Stimulated activated CD4-positive, alpha-beta T cell treated with anti-CD3 and anti-CD28 coated beads, Interleukin-12 subunit alpha, Interleukin-12 subunit beta, amount 100 ng/mL, for 48 hours (primary cell): ENCODE measurements around the gene RASA3.
"Not testable (repeated sequence)": the region's sequence is repeated elsewhere in the genome, so short reads cannot be mapped to it uniquely, and the experiment has no call there.

Experiments
- DNase-seq, 3 donors: peaks; one replicate each; pipeline ENCODE4 v3.0.0-alpha.2; 2020; ENCODE audit warnings: low read depth in 2 of 3, low spot score in 1 of 3

RASA3 gene

DNA sequence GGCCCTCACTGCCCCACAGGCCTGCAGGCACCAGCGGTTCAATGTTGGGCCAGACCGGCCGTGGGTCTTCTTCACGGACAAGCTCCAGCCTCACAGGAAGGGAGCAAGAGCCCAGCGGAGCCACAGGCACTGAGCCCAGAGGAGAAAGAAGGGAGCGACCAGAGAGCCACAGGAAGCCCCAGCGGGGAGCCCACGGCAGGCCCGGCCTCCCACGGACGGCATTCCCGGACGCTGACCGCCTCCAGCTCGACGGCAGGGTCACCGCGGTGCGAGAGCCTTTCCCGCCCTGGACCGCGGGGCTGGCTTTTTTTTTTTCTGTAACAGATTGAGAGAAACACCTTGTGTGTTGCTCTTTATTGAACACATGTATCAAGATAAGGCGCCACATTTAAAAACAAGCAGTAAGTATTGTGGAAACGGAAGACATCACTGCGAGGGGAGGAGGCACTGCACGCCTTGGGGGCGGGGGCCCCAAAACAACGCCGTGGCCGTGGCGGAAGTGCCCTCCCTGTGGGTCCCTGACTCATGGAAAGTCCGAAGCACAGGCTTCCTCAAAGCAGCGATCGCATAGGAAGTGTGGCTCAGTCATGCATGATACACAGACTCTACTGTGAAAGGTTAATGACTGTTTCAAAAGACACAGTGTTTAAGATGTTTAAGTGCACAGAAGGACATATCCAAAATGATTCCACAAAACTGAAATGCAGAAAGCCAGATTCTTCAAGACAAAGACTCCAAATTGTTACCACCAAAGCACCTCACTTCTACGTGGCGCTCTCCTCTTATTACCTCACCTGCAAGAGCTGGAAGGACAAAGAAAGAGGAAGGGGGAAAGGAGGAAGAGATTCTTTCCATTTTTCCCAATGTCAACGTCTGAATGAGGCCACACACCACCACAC, 3.5 kb downstream of the RASA3 start:
- DNase-seq = peak; percentile 79 to 87 (median 86)

GRCh38 chr13:114128348-114128623, 4.1 kb downstream of the RASA3 start:
- no peak for DNase-seq

- DNase-seq = no peak
Observed at GRCh38 chr13:114127473-114128347, 4.7 kb downstream of the RASA3 start.

DNA sequence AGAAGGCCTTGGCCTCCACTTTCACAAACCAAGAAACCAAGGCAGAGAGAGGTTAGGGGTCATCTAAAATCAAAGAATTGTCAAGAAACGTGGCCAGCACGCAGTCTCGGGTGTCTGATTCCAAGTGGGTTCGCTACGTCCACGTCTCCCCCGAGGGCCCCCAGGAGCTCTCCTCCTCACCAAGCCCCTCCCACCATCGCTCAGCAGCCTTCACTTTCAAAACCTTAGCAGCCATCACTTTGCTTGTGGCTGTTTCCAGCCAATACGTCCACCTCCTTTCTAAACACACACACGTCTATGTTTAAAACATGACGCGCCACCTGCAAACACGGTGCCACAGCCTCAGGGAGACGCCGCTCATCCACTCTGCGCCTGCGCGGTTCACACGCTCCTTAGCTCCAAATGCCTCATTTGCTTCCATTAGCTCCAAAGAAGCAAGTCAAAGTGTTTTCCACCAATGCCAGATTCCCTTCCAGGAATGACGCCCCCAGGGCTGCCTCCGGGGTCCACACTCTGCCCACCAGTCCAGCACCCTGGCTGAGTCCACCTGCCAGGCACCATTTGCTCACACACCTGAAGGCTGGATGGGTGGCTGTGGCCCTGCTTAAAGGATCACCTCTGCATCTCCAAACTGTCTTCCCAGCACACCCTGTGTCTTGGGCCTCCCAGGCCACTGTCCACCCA, 5.5 kb downstream of the RASA3 start:
- DNase-seq = no peak

- not testable (repeated sequence) for DNase-seq
Observed at GRCh38 chr13:114126086-114126485, 6.3 kb downstream of the RASA3 start.

GRCh38 chr13:114125589-114125988, 6.8 kb downstream of the RASA3 start:
- DNase-seq = no peak

- DNase-seq = peak; percentile 55 to 72 (median 72)
Observed at GRCh38 chr13:114124921-114125320, 7.5 kb downstream of the RASA3 start.

GRCh38 chr13:114124431-114124830, 8.0 kb downstream of the RASA3 start:
- no peak for DNase-seq

DNA sequence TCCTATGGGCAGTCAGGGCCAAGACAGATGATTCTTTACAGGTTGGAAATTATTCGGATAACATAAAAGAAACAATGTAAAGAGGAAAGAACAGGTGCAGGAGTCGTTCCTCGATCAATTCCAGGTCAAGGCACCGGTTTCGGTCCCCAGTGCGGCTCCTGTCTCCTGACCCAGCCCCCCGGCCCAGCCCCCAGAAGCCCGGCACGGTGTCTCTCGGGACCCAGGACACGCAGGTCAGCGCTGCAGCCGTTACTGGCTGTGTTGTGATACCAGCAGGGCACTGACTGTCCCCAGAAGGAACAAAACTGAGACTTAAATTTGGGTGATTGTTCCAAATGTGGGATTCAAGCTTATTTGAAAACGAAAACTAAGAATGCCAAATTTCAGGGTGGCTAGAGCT, 8.5 kb downstream of the RASA3 start:
- DNase-seq = no peak

DNA sequence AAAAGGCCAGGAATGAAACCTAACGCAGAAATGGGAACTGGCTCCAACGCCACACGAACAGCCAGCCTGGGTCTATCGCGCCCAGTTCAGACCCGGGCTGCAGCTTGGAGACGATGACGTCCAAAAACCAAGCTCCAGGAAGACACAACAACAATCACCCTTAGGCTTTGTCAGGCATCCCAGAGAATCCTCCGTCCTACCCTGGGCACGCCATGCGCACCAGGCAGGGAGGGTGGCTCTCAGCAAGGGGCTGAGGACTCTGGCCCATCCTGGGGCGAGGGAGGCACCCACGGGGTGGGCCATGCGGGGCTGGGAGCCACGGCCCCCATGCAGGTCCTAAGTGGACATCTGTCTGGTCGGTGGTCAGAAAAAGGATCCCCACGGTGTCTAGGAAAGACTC, 9.0 kb downstream of the RASA3 start:
- no peak for DNase-seq

- DNase-seq = no peak
Observed at GRCh38 chr13:114122591-114123211, 9.7 kb downstream of the RASA3 start.

DNA sequence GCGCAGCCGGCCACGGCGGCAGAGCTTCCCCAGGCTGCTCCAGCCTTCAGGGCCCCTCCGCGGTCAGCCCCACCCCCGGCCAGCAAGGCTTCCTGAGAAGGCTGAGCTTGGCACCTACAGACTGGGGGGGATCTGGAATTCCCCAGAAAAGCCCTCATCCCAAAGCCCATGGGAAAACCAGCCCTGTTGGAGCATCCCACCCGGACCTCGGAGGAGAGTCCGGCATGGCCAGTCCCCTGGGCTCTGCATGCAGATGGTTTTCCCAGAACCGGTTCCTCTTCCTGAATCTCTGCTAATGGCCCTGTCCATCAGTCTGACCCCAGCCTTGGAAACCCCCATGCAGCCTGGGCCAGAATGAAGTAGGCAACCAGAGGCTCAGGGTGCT, 10.3 kb downstream of the RASA3 start:
- DNase-seq = no peak

DNA sequence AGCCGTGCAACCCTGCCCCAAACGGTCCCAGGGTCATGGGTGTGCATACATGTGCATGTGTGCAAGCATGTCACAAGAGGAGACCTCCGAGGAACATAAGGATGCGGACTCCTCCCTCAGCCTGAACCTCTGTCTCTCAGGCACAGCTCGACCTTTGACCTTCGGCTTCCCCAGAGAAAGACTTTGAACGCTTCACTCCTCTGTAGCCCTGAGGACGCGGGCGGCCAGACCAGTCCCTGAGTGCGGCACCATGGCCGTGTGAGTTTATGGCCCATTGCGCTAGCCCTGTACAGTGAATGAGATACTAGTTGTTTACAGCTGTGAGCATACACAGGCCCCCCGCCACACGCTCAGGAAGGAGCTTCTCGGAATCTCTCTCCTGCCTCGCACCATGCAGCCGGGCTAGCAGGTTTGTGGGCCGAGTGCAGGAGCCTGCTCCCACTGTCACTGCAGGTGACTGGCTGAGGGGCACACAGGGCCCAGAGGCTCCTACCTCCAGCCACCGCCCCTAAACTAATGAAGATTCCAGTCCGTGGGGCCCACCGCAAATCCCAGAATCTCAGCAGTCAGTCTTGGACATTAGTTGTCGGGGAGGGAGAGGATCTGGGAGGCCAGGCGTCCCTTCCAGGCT, 10.8 kb downstream of the RASA3 start:
- DNase-seq = no peak

GRCh38 chr13:114121031-114121430, 11.4 kb downstream of the RASA3 start:
- DNase-seq = no peak

- DNase-seq = no peak
Observed at GRCh38 chr13:114120591-114121011, 11.8 kb downstream of the RASA3 start.

DNA sequence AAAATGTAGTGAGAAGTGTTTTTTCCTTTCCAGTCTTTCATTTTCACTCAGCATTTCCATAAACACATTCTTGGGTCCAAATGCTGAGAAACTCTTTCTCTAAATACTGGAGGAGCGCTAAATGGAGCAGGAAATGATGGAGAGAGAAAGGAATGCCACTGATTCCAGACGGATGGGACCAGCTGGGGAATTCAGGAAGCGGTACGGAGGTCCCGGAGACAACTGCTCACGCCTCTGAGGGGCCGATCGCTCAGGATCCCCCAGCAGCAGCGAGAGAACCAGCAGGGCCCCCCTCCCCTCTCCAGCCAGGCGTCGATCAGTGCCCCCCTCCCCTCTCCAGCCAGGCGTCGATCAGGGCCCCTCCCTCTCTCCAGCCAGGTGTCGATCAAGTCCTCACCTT, 13.2 kb downstream of the RASA3 start:
- no peak for DNase-seq

DNA sequence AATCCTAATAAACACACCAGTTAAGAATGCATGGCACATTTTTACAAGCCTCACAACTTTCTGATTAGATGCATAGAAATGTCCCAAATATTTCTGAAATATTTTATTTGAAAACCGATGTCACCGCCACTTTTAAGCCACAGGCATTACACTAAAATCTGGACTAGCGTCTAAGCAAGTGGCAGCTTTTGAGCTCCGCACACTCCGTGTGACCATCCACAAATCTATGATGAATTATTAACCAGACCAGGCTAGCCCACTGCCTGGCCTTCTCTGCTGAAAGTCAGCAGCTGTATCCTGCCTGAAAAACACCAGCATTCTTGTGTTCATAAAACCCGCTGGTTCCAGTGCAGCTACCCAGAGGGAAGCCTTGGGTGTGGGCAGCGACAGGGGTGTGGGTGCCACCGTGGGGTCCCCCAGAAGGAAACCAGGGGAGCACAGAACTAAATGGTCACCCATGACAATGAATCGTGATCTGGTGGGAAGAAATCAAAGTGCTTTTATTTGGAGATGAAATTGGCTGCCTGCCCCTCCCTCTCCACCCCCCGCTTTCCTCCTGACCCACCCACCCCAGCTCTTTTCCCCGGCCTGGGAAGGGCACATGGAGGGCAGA, 13.8 kb downstream of the RASA3 start:
- no peak for DNase-seq

DNA sequence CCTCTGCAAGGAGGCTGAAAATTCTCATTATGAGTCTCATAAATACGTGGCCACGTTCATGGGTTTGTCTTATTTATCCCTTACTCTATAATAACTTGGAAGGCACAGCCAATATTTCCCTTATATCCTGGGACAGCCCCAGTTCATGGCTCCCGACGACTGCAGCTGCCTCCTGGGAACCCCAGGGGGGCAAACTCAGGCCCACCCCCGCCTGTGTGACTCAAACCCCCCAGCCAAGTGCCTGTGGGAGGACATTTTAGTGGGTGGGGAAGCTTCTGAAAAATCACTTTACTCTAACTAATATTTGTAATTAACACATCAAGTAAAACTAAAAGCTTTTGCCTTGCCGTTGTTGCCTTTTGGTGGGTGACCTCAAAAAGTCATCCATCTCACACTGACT, 14.3 kb downstream of the RASA3 start:
- DNase-seq = no peak

DNA sequence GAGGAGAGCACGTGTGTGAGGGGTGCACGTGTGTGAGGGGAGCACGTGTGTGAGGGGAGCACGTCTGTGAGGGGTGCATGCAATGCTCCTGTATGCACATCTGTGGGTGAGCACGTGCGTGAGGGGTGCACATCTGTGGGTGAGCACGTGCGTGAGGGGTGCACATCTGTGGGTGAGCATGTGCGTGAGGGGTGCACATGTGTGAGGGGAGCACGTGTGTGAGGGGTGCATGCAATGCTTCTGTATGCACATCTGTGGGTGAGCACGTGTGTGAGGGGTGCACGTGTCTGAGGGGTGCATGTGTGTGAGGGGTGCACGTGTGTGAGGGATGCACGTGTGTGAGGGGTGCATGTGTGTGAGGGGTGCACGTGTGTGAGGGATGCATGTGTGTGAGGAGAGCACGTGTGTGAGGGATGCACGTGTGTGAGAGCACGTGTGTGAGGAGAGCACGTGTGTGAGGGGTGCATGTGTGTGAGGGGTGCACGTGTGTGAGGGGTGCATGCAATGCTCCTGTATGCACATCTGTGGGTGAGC, 15.0 kb downstream of the RASA3 start:
- DNase-seq = not testable (repeated sequence)

DNA sequence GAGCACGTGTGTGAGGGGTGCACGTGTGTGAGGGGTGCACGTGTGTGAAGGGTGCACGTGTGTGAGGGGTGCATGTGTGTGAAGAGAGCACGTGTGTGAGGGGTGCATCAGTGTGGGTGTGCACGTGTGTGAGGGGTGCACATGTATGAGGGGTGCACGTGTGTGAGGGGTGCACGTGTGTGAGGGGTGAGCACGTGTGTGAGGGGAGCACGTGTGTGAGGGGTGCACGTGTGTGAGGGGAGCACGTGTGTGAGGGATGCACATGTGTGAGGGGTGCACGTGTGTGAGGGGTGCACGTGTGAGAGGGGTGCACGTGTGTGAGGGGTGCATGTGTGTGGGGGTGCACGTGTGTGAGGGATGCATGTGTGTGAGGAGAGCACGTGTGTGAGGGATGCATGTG, 15.7 kb downstream of the RASA3 start:
- DNase-seq = no peak
